Measurements from ENCODE around the gene KCNC1.

DNA sequence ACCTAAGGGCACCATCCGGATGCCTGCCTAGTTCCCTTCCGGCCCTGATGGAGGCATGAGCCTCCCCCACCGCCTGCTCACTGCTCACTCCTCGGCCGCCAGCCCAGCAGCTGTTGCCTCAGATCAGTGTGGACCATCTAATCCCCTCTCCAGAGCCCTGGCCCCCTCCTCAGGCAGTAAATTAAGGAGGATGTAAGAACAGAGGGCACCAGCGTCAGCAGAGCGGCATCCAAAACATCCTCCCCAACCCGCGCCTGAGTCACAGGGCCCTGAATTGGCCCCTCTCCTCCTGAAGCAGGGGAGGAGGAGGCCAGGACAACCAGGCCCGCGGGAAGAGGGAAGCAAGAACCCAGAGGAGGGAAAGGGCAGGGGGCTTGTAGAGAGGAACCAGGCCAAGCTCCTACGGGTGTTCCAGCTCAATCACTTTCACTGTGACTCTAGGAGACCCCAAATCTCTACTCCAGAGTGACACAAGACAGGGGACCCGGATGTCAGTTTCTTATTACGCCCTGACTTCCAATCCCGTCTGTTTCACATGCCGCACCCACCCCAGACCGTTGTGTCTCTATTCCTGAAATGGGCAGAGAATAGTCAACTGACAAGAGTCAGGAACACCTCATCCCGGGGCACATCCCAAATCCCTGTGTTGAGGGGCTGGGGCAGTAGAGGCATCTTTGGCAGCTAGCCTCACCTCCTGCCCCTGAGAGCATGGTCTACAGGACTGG lies 46.5 kb upstream of the KCNC1 start:
- TF ChIP-seq, protein P1, sequence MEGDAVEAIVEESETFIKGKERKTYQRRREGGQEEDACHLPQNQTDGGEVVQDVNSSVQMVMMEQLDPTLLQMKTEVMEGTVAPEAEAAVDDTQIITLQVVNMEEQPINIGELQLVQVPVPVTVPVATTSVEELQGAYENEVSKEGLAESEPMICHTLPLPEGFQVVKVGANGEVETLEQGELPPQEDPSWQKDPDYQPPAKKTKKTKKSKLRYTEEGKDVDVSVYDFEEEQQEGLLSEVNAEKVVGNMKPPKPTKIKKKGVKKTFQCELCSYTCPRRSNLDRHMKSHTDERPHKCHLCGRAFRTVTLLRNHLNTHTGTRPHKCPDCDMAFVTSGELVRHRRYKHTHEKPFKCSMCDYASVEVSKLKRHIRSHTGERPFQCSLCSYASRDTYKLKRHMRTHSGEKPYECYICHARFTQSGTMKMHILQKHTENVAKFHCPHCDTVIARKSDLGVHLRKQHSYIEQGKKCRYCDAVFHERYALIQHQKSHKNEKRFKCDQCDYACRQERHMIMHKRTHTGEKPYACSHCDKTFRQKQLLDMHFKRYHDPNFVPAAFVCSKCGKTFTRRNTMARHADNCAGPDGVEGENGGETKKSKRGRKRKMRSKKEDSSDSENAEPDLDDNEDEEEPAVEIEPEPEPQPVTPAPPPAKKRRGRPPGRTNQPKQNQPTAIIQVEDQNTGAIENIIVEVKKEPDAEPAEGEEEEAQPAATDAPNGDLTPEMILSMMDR (IDR thresholded peaks at IDR 0.05; ENCODE audit: low read length), result no peak
- TF ChIP-seq EZH2 (IDR thresholded peaks at IDR 0.05; ENCODE audit: borderline replicate concordance, low read length), result no peak

Measured in OCI-LY1 (cell line).